ENCODE measurements around the gene NELL1.
"Not testable (repeated sequence)": the region's sequence is repeated elsewhere in the genome, so short reads cannot be mapped to it uniquely, and the experiment has no call there.

Gene NELL1

GRCh38 chr11:20762116-20762844 lies 92.9 kb downstream of the NELL1 start:
- in situ Hi-C loops (cut with HindIII; ENCODE audit: low sequenced_read_pairs), result no loop called here

- in situ Hi-C loops (cut with HindIII; ENCODE audit: low sequenced_read_pairs), result no loop called here
Observed at GRCh38 chr11:20762980-20763379, 93.6 kb downstream of the NELL1 start.

GRCh38 chr11:20770414-20770946 lies 101.1 kb downstream of the NELL1 start:
- in situ Hi-C loops (cut with HindIII; ENCODE audit: low sequenced_read_pairs), result no loop called here

- in situ Hi-C loops (cut with HindIII; ENCODE audit: low sequenced_read_pairs), result no loop called here
Observed at GRCh38 chr11:20771026-20771425, 101.6 kb downstream of the NELL1 start.

DNA sequence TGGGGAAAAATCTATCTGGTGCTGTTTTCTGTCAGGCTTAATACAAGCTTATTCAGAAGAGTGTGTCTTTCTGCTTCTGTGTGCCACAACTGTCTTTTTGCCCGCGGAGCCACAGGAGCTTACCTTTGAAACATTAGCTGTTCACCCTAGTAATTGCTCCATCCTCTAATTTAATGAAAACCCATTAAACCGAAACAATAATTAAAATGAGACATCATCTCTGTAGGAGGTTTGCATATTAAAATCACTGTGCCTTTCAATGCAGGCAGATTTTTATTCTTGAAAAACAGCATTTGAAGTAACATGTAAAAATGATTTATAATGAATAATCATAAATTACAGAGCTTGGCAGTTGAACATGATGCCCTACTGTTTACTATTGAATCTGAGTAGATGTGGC lies 102.3 kb downstream of the NELL1 start:
- in situ Hi-C loops (cut with HindIII; ENCODE audit: low sequenced_read_pairs), result no loop called here

GRCh38 chr11:20775331-20775730 lies 105.9 kb downstream of the NELL1 start:
- in situ Hi-C loops (cut with HindIII; ENCODE audit: low sequenced_read_pairs), result no loop called here

DNA sequence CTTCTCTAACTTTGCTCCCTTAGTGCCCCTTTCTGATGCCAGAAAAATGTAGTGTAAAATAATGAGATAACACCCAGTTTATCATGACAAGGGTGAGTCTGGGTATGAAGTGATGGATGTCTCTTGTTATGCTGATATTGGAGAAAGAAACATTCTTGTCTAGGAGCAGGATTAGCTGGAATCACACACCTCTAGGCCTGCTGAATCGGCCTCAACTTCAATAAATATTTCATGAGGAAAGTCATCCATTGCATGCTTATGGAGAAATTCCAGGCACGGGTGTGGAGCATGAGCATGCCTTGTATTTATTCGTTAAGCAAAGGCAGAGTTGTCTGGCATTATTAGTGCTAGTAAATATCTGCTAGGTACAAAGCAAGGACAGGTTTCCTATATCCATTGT lies 113.4 kb downstream of the NELL1 start:
- in situ Hi-C loops (cut with HindIII; ENCODE audit: low sequenced_read_pairs), result loop anchor here (5.0 kb wide), 1 partner anchor 50 kb away; no protein-coding TSS in a partner anchor

- in situ Hi-C loops (cut with HindIII; ENCODE audit: low sequenced_read_pairs), result loop anchor here (5.0 kb wide), 1 partner anchor 49 kb away; no protein-coding TSS in a partner anchor
Observed at GRCh38 chr11:20783220-20783619, 113.8 kb downstream of the NELL1 start.

DNA sequence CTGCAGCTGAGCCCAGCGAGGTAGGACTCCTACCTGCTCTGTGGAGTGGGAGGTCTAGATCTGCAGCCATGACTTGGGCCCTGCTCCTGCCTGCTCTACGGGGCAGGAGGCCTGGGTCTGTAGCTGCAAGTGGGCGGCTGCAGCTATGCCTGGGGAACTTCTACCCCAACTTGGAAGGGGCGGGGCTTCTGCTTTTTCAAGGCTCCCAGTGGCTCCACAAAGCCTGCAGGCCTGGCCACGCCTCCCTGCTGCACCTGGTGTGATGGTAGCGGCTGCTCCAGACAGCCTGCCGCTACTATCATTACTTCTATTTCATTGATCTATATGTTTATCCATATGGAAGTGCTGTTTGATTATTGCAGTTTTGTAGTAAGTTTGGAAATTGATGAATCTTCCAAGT lies 121.2 kb downstream of the NELL1 start:
- in situ Hi-C loops (cut with HindIII; ENCODE audit: low sequenced_read_pairs), result no loop called here

DNA sequence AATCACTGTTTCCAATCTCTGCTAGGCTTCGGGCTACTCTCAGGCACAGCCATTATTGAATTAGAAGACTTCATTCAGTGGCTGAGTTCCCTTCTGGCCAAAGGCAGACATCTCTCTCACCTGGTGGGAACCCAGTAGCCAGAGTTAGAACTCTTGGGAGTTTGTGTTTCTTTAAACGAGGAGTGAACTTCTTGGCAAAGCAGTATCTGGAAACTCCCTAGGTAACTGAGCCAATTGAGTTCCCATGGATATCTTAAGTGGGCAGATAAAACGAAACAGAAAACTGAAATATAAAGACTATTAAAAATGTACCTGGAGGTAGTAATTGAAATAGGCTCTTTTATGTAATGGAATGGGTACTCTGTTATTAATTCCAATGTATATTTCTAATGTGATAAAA lies 125.6 kb downstream of the NELL1 start:
- in situ Hi-C loops (cut with HindIII; ENCODE audit: low sequenced_read_pairs), result no loop called here

- in situ Hi-C loops (cut with HindIII; ENCODE audit: low sequenced_read_pairs), result no loop called here
Observed at GRCh38 chr11:20808328-20808727, 138.9 kb downstream of the NELL1 start.

DNA sequence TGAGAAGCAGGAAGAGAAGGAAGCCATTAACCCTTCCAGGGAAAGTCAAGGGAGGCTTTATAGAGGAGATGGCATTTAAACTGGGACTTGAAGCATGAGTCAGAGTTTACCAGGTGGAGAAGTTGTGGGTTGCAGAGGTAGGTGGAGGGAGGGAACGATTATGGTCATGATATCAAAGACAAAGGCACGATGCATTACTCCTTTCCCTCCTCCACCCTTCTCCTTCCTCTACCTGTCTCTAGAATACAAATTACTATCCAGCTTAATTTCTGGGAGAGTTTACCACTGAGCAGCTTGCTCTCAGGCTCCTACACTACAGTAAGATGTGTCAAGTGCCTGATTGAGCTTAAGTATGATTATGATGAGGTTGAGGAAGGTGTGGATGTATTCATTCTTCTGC lies 151.7 kb downstream of the NELL1 start:
- in situ Hi-C loops (cut with HindIII; ENCODE audit: low sequenced_read_pairs), result no loop called here

GRCh38 chr11:20821470-20821869 lies 152.1 kb downstream of the NELL1 start:
- in situ Hi-C loops (cut with HindIII; ENCODE audit: low sequenced_read_pairs), result no loop called here

DNA sequence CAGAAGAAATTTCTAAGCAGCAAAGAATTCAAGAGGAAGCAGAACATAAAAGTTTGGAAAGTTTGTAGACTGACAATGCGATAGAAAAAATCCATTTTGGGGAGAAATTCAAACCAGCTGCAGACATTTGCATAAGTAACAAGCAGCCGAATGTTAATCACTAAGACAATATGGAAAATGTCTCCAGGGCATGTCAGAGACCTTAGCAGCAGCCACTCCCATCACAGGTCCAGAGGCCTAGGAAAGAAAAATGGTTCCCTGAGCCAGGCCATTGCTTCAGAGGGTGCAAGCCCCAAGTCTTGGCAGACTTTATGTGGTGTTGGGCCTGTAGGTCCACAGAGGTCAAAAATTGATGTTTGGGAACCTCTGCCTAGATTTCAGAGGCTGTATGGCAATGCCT lies 155.4 kb downstream of the NELL1 start:
- in situ Hi-C loops (cut with HindIII; ENCODE audit: low sequenced_read_pairs), result no loop called here

DNA sequence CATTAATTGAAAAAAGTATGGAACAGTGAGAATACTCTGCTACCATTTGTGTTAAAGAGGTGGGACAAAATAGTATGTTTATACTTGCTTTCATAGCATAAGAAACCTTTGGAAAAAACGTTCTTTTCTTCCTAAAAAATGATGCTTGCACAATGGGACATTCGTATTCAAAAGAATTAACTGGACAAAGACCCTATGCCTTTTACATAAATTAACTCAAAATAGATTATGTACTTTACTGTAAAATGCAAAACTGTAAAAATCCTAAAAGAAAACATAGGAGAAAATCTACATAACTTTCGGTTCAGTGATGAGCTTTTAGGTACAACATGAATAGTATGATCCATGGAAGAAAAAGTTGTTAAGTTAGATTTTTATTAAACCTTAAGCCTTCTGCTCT lies 166.2 kb downstream of the NELL1 start:
- in situ Hi-C loops (cut with HindIII; ENCODE audit: low sequenced_read_pairs), result no loop called here

GRCh38 chr11:20839231-20839630 lies 169.8 kb downstream of the NELL1 start:
- in situ Hi-C loops (cut with HindIII; ENCODE audit: low sequenced_read_pairs), result no loop called here

- in situ Hi-C loops (cut with HindIII; ENCODE audit: low sequenced_read_pairs), result no loop called here
Observed at GRCh38 chr11:20840341-20840740, 171.0 kb downstream of the NELL1 start.

GRCh38 chr11:20844216-20844615 lies 174.8 kb downstream of the NELL1 start:
- in situ Hi-C loops (cut with HindIII; ENCODE audit: low sequenced_read_pairs), result no loop called here

DNA sequence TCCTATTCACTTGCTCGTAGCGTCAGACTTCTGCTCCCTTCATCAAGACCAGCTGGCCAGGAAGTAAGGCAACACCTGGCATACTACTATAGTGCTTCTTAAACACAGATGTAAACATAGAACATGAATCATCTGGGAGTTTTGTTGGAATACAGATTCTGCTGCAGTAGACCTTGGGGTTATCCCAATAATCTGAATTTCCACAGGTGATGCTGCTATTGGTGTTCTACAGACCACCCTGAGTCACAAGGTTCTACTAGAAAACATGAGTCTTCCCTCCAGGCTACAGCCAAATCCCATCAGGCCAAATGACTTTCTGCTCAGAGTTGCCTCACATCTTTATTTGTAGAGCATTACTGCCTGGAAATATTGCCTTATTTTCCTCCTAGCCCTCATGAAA lies 175.2 kb downstream of the NELL1 start:
- in situ Hi-C loops (cut with HindIII; ENCODE audit: low sequenced_read_pairs), result no loop called here

DNA sequence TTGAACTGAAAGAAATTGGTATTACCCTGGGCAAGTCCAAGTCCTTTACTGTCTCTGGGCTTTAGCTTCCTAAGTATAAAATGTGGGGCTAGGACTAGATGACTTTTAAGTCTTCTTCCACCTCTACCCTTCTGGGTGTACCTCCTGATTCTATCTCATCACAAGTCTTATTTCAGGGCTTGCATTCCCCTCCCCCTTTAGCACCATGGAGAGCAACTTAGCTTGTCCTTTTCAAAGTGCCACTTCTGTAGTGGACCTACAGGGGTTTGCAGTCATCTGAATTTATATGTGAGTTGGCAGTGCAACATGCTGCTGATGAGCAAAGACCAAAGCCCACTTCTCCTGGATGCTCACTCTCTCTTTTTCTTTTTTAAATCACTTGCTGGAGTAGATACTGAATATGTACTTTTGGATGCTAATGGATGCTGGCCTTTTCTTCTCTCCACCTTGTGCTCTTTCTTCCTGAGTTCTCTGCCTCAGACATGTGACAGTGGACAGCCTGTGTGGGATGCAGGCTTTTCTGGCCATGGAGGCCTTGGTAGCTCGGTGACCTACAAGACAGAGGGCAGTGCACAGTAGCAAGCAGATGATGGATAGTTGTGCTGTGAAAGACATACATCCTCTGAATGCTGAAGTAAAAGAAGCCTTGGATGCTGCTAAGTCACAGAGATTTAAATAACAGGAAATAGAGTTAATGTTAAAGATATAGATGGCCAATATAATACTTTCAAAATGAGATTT lies 185.0 kb downstream of the NELL1 start:
- in situ Hi-C loops (cut with HindIII; ENCODE audit: low sequenced_read_pairs), result no loop called here

DNA sequence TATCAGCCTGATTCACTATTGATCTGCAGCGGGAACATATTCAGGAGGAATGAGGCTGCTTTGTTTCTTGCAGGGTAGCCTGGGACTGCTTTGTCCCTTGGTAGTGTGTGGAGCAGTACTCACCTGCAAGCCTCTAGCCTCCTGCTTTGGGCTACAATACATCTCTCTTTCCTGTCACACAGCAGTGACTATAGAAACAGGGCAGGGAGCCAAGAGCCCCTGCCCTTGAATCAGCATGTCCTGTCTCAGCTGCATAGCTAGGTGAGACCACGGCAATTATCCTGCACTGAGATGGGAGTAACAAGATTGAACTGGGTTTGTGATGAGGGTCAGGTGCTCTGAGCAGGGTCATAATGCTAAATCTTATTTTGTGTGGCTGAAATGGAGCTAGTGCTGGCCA lies 191.9 kb downstream of the NELL1 start:
- in situ Hi-C loops (cut with HindIII; ENCODE audit: low sequenced_read_pairs), result no loop called here

DNA sequence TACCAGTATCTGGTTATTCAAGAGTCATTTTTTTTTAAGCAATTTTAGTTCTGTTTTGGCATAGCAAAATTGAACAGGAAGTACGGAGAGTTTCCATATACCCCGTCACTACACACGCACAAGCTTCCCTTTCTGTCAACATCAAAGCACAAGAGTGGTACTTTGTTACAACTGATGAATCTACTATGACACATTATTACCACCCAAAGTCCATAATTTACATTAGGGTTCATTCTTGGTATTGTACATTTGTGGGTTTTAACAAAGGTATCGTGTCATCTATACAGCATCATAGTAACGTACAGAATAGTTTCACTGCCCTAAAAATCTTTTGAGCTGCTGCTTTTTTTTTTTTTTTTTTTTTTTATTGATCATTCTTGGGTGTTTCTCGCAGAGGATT lies 192.9 kb downstream of the NELL1 start:
- in situ Hi-C loops (cut with HindIII; ENCODE audit: low sequenced_read_pairs), result not testable (repeated sequence)
